ENCODE data around the gene RBP3. TPM values are rescaled to one million over a fixed set of nuclear protein-coding genes. Genes with fewer than 3 reads are reported as not detected.

RBP3 gene
- total and polyA plus RNA-seq, 2 donors (not counting 3 experiments of a cell fraction or from before 2014, with no cell fraction given) = not detected

DNA sequence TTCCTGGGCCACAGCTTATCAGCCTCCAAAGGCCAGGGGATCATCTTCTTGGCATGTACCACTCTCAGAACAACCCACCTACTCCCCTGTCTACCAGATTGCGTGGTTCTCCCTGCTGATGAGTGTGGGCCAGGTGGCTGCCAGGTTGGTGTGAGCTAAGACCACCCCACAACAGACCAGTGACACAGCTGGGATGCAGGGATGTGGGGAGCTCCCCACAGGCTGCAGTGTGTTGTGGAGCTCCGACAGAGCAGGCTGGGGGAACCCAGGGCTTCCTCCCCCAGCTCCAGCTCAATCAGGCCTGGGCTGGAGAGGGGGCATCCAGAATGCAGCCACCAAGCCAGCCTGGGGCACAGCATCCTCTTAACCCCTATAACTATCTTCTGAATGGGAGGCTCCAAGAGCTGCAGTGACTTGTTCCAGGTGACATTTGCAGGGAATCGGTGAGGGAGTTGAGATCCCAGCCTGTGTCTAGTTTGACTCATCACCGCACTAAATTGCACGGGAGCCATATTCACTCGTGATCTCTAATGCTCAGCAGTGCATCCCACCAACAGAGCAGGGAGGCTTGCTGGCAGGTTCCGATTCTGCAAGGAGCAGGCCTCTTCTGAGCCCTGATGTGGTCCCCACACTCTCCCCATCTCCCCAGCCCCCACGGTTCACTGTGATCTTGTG, 26.5 kb upstream of the RBP3 start:
- no peak overlapping the region for H2AFZ ChIP-seq (ENCODE audit: low read depth, low read length)
- H3K27ac ChIP-seq (ENCODE audit: insufficient read depth, low read depth, low read length) = no peak overlapping the region
- intact Hi-C loops (cut with micrococcal nuclease) (no loop called here), dilution Hi-C loops (cut with MboI; ENCODE audit: extremely low pct_ligation_motif_present, low sequenced_read_pairs) (no loop called here)
- POLR2A ChIA-PET = no interaction called here
- H4K20me1 ChIP-seq (replicated peaks; ENCODE audit: control insufficient read depth, extremely low read depth, insufficient read depth, low read length) = no peaks in the 10 kb centered on the region
- no peak for DNase-seq (ENCODE audit: low read depth, low spot score)
- TF ChIP-seq FOS (IDR thresholded peaks at IDR 0.05; ENCODE audit: borderline replicate concordance, insufficient read depth, low read length) = no peak
- no peak for TF ChIP-seq EZH2 (IDR thresholded peaks at IDR 0.05; ENCODE audit: borderline replicate concordance, low read depth, low read length, severe bottlenecking)
- TF ChIP-seq JUN (IDR thresholded peaks at IDR 0.05; ENCODE audit: borderline replicate concordance, insufficient read depth, insufficient read length, low read depth) = no peak
- TF ChIP-seq, protein P1, sequence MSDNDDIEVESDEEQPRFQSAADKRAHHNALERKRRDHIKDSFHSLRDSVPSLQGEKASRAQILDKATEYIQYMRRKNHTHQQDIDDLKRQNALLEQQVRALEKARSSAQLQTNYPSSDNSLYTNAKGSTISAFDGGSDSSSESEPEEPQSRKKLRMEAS (IDR thresholded peaks at IDR 0.05; ENCODE audit: insufficient read depth, insufficient read length) = no peak
- no peak for TF ChIP-seq CTCF (IDR thresholded peaks at IDR 0.05; ENCODE audit: extremely low read depth in 1 of 2, insufficient read depth in 1 of 2, low read depth in 1 of 2, low read length in 2 of 2)
- TF ChIP-seq POLR2AphosphoS5 (IDR thresholded peaks at IDR 0.05; ENCODE audit: insufficient read depth, low read depth, low read length) = no peak
- no peak for TF ChIP-seq POLR2A (IDR thresholded peaks at IDR 0.05; ENCODE audit: low read depth, low read length)
- no peak for TF ChIP-seq MYC (IDR thresholded peaks at IDR 0.05; ENCODE audit: low read depth, low read length)
- TF ChIP-seq GATA2 (IDR thresholded peaks at IDR 0.05; ENCODE audit: insufficient read depth, insufficient read length, low read depth, low read length) = no peak
- no peak for FAIRE-seq
- BruUV-seq (replicated peaks) = no TSS peak
- H3K79me2 ChIP-seq (ENCODE audit: control insufficient read depth, insufficient read depth, low read length) = no peaks in the 10 kb centered on the region
- H3K9me1 ChIP-seq (replicated peaks; ENCODE audit: control insufficient read depth, extremely low read depth, insufficient read depth, low read length) = no peaks in the 10 kb centered on the region
- CTCF ChIA-PET = interaction anchor here (1.3 to 2.9 kb wide), 2 partner anchors 9 to 19 kb away, joined by 4 to 15 read pairs; no protein-coding TSS in a partner anchor
- no peaks in the 10 kb centered on the region for H3K36me3 ChIP-seq (ENCODE audit: control insufficient read depth in 2 of 2, extremely low read depth in 1 of 2, insufficient read depth in 2 of 2, low read length in 2 of 2)
- no peaks in the 10 kb centered on the region for H3K9me3 ChIP-seq (replicated peaks; ENCODE audit: control insufficient read depth, insufficient read depth, low read length)
- H3K27me3 ChIP-seq (ENCODE audit: control insufficient read depth in 2 of 2, insufficient read depth in 2 of 2, low read length in 2 of 2) = peaks cover 2 to 3% of the 10 kb centered on the region in 2 experiments
- H3K4me1 ChIP-seq (ENCODE audit: control insufficient read depth, extremely low read depth, insufficient read depth, low read length) = no peaks in the 10 kb centered on the region
- no peak overlapping the region for H3K9ac ChIP-seq (replicated peaks; ENCODE audit: extremely low read depth, insufficient read depth, low read length)
- H3K4me3 ChIP-seq (replicated peaks in 1 of 3; ENCODE audit: insufficient read depth in 1 of 3, low read depth in 1 of 3, low read length in 3 of 3) = no peak overlapping the region
- no peak overlapping the region for H3K4me2 ChIP-seq (ENCODE audit: insufficient read depth, low read length)

All from endothelial cell of umbilical vein (primary cell).